WTC11 (cell line): ENCODE data around the gene PAM16.

Experiments used
- ARID4B ChIP-seq: sonication (generic); formaldehyde crosslinking; IDR thresholded peaks from 2 replicates; pipeline ENCODE4 v1.8.0; 2023; ENCODE audit warnings: missing genetic modification reagents, mild to moderate bottlenecking, borderline replicate concordance
- ATF3 ChIP-seq: sonication (generic); formaldehyde crosslinking; conservative IDR thresholded peaks from 2 replicates; pipeline ENCODE4 v1.8.1; 2022; ENCODE audit warnings: mild to moderate bottlenecking, missing genetic modification reagents
- CTCF ChIP-seq: fragments of 200-600 bp; IDR thresholded peaks from 2 replicates; pipeline ENCODE4 v1.8.0; 2022; ENCODE audit warnings: antibody characterized with exemption
- E2F4 ChIP-seq: sonication (generic); formaldehyde crosslinking; IDR thresholded peaks from 2 replicates; pipeline ENCODE4 v1.8.1; 2022; ENCODE audit warnings: low read depth, mild to moderate bottlenecking, moderate library complexity, missing genetic modification reagents, borderline replicate concordance
- FOXP1 ChIP-seq: sonication (generic); formaldehyde crosslinking; IDR thresholded peaks from 2 replicates; pipeline ENCODE4 v1.8.0; 2022; ENCODE audit warnings: missing genetic modification reagents, mild to moderate bottlenecking, moderate library complexity, borderline replicate concordance
- JUN ChIP-seq: sonication (generic); formaldehyde crosslinking; IDR thresholded peaks from 2 replicates; pipeline ENCODE4 v1.8.0; 2023; ENCODE audit warnings: mild to moderate bottlenecking, missing genetic modification reagents
- NFE2L1 ChIP-seq: sonication (generic); formaldehyde crosslinking; IDR thresholded peaks from 2 replicates; pipeline ENCODE4 v1.8.1; 2023; ENCODE audit warnings: missing genetic modification reagents
- PRDM15 ChIP-seq: sonication (generic); formaldehyde crosslinking; IDR thresholded peaks from 2 replicates; pipeline ENCODE4 v1.8.0; 2022; ENCODE audit warnings: missing genetic modification reagents
- ZBTB43 ChIP-seq: sonication (generic); formaldehyde crosslinking; IDR thresholded peaks from 2 replicates; pipeline ENCODE4 v1.8.1; 2023; ENCODE audit warnings: mild to moderate bottlenecking, missing genetic modification reagents
- ZNF138 ChIP-seq: sonication (generic); formaldehyde crosslinking; conservative IDR thresholded peaks from 2 replicates; pipeline ENCODE4 v1.8.1; 2022; ENCODE audit warnings: mild to moderate bottlenecking, moderate library complexity, missing genetic modification reagents
- TF ChIP-seq, protein P1 (sequence below): sonication (generic); formaldehyde crosslinking; IDR thresholded peaks from 2 replicates; pipeline ENCODE4 v1.8.1; 2022; ENCODE audit warnings: mild to moderate bottlenecking, missing genetic modification reagents, moderate library complexity, borderline replicate concordance
- TF ChIP-seq, protein P2 (sequence below): sonication (generic); formaldehyde crosslinking; IDR thresholded peaks from 2 replicates; pipeline ENCODE4 v1.8.1; 2023; ENCODE audit warnings: mild to moderate bottlenecking, missing genetic modification reagents, moderate library complexity
- TF ChIP-seq, protein P3 (sequence below): sonication (generic); formaldehyde crosslinking; IDR thresholded peaks from 2 replicates; pipeline ENCODE4 v1.8.0; 2022; ENCODE audit warnings: mild to moderate bottlenecking, missing genetic modification reagents

DNA sequence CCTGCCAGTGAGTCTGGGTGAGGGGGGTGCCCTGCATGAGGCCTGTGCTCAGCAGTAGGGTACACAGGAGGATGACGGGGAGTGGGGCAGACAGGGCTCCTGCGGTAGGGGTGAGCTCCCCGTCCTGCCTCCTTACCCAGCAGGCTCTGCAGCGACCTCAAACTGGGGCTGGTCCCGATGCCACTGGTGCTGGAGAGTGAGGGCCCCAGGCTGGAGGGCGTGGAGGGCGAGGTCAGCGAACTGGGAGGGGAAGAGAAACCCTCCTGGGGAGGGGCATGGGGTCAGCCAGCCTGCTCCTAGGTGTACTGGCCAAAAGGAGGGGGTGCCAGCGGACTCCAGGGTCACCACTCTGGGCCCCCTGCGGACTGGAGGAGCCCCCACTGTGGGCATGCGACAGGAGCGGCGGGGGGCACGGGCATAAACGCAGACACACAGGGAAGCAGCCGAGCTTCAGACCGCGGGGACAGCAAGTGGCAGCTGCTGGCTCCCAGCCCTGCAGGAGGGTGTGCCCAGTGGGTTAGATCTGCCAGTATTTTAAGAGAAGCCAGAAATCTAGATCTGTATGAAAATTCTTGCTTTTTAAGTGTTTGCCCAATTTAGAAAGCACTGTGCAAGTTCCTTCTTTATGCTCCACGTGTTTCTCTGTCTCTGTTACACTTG lies 11.5 kb upstream of the PAM16 start:
- no peak for TF ChIP-seq ZBTB43
- no peak for TF ChIP-seq ATF3 (CRISPR knock-in tag)
- TF ChIP-seq ARID4B = no peak
- TF ChIP-seq ZNF138 (CRISPR knock-in tag) = no peak
- no peak for TF ChIP-seq CTCF
- TF ChIP-seq, protein P1, sequence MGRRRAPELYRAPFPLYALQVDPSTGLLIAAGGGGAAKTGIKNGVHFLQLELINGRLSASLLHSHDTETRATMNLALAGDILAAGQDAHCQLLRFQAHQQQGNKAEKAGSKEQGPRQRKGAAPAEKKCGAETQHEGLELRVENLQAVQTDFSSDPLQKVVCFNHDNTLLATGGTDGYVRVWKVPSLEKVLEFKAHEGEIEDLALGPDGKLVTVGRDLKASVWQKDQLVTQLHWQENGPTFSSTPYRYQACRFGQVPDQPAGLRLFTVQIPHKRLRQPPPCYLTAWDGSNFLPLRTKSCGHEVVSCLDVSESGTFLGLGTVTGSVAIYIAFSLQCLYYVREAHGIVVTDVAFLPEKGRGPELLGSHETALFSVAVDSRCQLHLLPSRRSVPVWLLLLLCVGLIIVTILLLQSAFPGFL = no peak
- TF ChIP-seq FOXP1 (CRISPR knock-in tag) = no peak
- TF ChIP-seq JUN (CRISPR knock-in tag) = no peak
- no peak for TF ChIP-seq PRDM15 (CRISPR knock-in tag)
- TF ChIP-seq, protein P2, sequence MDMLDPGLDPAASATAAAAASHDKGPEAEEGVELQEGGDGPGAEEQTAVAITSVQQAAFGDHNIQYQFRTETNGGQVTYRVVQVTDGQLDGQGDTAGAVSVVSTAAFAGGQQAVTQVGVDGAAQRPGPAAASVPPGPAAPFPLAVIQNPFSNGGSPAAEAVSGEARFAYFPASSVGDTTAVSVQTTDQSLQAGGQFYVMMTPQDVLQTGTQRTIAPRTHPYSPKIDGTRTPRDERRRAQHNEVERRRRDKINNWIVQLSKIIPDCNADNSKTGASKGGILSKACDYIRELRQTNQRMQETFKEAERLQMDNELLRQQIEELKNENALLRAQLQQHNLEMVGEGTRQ (CRISPR knock-in tag) = no peak
- TF ChIP-seq NFE2L1 (CRISPR knock-in tag) = no peak
- TF ChIP-seq, protein P3, sequence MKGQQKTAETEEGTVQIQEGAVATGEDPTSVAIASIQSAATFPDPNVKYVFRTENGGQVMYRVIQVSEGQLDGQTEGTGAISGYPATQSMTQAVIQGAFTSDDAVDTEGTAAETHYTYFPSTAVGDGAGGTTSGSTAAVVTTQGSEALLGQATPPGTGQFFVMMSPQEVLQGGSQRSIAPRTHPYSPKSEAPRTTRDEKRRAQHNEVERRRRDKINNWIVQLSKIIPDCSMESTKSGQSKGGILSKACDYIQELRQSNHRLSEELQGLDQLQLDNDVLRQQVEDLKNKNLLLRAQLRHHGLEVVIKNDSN = no peak
- TF ChIP-seq E2F4 = no peak
